NCI-H1694 treated with DMSO at 0.1 percent for 48 hours (cell line): ENCODE measurements around the gene GSDME.
"Not testable (repeated sequence)": the region's sequence is repeated elsewhere in the genome, so short reads cannot be mapped to it uniquely, and the experiment has no call there.

Experiments
- DNase-seq: peaks from one replicate; lab custom pipeline; 2025; lab: John Stamatoyannopoulos, UW

The GSDME gene

DNA sequence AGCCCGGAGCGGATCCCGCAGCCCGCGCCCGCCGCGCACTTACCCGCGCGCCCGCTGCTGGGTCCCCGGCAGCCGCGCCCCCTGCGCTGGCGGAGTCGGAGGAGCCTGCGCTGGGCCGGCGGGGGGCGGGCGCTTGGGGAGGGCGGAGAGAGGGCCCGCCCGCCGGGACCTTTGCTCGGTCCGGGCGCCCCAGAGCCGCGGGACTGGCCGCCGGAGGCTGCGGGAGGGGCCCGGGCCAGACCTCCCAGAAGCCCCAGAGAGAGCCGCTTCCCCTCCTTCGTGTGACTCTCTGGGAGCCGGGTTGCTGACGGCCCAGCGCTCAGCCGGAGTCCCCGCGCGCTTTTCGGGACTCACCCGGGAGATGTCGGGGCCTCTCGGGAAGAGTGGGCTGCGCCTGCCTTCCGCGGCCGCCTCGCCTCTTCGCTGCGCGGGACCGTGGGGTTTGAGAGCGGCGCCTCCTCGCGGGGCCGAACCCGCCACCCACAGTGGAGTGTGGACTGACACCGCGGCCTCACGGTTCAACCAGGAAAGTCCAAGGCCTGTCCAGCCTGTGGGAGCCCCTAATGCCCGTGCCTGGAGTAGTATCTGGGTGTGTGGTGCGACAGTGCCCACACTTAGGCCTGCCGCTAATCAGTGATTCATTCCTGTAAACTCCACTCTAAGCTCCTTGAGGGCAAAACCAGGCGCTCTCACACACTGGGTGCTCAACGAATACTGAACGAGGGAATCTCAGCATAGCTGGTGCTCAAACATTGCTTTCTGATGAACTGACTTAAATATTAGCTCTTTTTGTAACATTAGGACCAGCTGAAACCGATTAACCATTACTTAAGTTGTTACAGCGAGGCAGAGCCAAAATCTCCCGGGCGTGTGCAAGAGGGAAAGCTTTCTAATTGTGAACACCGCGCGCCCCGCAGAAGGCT lies at the start of gene GSDME:
Gene GSDME, minus strand, starts transcription at position 112 of the 923 bp plus-strand sequence. CDS start 7,690 bp downstream, outside the sequence.
- DNase-seq = no peak

DNA sequence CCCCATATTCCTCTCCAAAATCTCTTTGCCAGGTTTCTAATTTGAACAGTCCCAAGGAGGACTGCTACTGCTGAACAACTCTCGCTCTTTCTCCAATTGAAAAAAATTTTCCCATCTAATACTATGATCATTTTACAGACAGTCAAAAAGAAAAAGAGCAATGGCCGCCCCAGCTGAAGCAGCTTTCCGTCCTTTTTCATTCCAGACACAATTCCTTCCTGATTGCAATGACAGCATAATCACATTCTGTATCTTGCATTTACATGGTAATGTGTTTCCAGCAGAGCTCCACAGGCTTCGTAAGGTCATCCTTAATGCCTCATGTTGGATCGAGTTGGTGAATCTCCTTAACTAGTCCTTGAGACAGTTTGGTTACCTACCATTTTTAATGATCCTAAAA lies 45.0 kb upstream of the GSDME start:
- no peak for DNase-seq

GRCh38 chr7:24801883-24802282 lies 44.6 kb upstream of the GSDME start:
- no peak for DNase-seq

DNA sequence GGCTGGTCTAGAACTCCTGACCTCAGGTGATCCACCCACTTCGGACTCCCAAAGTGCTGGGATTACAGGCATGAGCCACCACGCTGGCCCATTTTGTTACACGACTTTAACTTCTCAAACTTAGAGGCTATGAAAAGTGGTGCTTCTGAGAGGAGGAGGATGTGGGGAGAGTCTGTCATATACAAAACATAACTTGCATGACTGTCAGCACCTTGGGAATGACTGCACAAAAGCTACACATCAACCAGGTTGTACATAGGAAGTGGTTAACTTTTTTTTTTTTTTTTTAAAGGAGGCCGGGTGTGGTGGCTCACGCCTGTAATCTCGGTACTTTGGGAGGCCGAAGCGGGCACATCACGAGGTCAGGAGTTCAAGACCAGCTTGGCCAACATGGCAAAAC lies 43.4 kb upstream of the GSDME start:
- DNase-seq = no peak

GRCh38 chr7:24800073-24800472 lies 42.8 kb upstream of the GSDME start:
- no peak for DNase-seq

DNA sequence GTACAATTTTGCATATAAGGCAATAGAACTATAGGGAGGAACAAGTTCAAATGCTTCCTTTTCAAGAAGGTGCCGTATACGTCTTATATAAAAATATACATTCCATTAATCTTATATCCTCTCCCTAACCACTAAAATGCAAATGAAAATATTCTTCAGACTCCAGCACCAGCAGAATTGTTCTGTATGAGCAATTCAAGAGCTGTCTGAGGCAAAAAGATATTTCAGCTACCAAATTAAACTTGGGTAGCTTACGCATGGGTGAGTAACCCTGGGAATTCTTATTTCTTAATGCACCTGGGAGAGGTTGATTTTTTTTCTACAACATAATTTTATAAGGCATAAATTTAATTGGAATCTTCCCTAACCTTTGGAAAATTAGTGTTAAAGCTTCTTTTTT lies 42.2 kb upstream of the GSDME start:
- DNase-seq = no peak

DNA sequence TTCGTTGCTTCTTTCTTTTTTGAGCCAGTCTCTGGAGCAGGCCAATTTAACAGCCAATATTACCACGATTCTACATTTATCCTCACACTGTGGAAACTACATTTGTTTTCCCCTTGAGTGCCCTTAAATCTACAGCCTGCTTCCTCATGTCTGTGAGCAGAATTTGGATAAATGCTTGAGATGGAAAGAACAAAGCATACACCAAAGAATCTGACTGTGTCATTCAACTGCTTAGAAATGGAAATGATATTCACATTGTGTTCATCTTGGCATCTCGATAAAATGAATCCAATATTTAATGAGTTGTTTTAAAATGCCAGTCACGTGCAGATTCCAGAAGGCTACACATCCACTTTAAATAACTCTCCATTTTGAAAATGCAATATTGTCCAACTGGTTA lies 41.0 kb upstream of the GSDME start:
- no peak for DNase-seq

DNA sequence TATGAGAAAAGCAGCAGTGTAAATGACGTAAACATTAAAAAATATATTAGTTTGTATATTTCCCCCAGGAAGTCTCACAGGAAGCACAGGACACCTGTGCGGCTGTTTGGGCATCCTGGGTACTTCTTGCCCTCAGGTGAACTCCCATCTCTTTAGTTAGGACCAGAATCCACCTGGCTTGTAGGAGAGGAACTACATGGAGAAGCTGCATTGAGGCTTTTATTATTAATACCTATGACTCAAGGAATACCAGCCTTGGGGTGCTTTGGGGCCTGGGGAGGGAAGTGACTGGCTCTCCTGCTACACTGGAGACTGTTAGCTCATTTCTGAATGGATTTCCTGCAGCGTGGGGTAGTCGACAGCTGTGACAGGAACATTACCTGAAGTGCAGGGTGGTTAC lies 40.0 kb upstream of the GSDME start:
- no peak for DNase-seq

- DNase-seq = no peak
Observed at GRCh38 chr7:24795407-24795767, 38.1 kb upstream of the GSDME start.

GRCh38 chr7:24794751-24795406 lies 37.6 kb upstream of the GSDME start:
- not testable (repeated sequence) for DNase-seq

GRCh38 chr7:24793982-24794648 lies 36.9 kb upstream of the GSDME start:
- no peak for DNase-seq

DNA sequence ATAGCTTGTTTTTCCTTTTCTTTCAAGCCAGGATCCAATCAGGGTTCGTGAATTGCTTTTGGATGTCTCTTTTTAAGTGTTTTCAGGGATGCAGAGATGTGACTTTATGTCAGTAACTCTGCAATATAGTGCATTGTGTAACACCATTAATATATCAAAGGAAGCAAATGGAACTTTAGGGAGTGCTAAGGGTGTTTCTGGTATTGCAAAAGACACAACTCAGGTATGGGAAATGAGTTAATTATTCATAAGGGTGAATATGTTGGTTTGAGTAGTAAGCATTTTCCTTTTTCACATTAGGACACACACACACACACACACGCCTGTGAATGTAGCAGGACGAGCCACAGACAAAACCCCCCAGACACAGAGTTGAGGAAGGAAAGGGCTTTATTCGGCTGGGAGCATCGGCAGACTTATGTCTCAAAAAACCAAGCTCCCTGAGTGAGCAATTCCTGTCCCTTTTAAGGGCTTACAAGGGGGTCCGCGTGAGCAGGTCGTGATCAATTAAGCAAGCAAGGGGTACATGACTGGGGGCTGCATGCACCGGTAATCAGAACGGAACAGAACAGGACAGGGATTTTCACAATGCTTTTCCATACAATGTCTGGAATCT lies 31.8 kb upstream of the GSDME start:
- no peak for DNase-seq

- DNase-seq = no peak
Observed at GRCh38 chr7:24788075-24788474, 30.8 kb upstream of the GSDME start.

GRCh38 chr7:24786941-24787340 lies 29.7 kb upstream of the GSDME start:
- DNase-seq = no peak

DNA sequence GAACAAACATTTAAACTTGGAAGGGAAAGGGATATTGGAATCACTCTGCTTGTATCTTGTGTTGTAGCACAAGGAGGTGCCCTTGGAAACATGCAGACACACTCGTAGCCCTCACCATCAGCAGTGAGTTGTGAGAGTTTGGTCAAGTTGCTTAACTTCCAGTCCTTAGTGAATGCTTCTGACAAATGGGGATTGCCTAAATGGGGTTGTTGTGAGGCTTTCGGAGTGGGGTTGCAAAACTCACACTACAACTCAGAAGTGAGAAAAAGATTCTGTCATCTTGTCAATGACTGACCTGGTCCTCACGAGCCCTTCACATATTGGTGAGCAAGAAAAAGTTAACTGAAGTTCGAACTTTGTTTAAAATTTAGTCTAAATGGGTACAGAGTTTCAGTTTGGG lies 29.0 kb upstream of the GSDME start:
- DNase-seq = no peak

DNA sequence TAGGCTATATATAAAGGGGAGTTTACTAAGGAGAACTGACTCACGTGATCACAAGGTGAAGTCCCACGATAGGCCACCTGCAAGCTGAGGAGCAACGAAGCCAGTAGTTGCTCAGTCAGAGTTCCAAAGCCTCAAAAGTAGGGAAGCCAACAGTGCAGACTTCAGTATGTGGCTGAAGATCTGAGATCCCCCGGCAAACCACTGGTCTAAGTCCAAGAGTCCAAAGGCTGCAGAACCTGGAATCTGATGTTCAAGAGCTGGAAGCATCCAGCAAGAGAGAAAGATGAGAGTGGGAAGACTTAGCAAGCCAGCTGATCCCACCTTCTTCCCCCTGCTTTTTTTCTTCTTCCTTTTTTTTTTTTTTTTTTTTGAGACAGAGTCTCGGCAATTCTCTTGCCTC lies 27.0 kb upstream of the GSDME start:
- no peak for DNase-seq

- no peak for DNase-seq
Observed at GRCh38 chr7:24783698-24784097, 26.4 kb upstream of the GSDME start.

GRCh38 chr7:24781106-24781505 lies 23.8 kb upstream of the GSDME start:
- DNase-seq = no peak

DNA sequence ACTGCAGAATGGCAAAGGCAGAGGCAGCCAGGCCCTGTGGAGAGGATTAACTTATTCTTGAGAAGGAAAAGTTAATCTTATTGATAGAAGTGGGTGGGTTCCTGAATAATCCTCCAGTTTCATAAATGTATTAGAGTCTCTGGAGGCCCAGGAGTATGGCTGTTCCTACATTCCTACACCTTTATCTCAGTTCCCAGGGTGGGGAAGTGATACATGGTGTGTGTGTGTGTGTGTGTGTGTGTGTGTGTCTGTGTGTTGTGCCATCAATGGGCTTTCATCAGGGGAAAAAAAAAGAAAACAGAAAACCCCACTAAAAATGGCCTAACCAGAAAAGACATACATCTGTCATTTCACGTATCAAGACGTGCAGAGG lies 22.0 kb upstream of the GSDME start:
- DNase-seq = no peak

- no peak for DNase-seq
Observed at GRCh38 chr7:24778543-24779282, 21.4 kb upstream of the GSDME start.

DNA sequence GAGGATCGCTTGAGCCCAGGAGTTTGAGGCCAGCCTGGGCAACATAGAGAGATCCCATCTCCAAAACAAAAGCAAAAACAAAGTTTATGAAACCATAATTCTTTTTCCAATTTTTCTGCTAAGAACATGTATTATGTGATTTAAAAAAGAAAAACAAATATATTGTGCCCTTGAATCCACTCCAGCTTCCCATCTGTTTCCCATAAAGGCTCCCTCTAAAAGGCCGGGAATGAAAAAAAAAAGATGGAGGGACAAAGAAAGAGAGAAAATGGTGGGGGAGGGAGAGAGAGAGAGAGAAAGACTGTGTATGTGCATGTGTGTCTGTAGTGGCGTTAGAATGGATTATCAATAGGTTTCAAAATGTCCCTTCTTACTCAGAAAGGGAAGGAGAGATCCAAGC lies 20.5 kb upstream of the GSDME start:
- no peak for DNase-seq

DNA sequence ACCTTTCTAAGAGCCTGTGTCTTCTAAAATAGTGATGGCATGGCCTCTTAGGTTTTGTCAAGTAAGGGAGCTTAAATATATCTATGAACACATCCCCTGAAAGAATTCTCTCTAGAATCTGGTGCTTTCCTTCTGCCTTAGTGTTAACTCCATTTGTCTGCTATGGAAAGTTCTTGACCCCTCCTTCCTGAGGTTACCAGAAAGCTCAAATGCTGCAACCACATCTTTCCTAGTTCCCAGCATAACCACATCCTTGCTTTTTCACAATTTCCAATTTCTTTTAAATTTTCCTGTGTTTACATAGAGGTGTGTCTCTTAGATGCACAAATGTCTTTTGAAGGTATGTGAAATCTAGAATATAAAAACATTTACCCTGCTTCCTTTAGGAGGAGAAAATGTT lies 16.4 kb upstream of the GSDME start:
- DNase-seq = no peak
